ENCODE measurements around the gene COMMD4. TPM values are rescaled to one million over a fixed set of nuclear protein-coding genes. Genes with fewer than 3 reads are reported as not detected.
"Not testable (repeated sequence)": the region's sequence is repeated elsewhere in the genome, so short reads cannot be mapped to it uniquely, and the experiment has no call there.

The COMMD4 gene
- total RNA-seq, 4 donors from 2014 or later: 46.9 to 75.2 (median 55.2) TPM

- Histone ChIP-seq H3K9me3 (no peaks in the 10 kb centered on the region), H3K4me3 (no peak overlapping the region), H3K36me3 (no peaks in the 10 kb centered on the region), H3K4me1 (no peaks in the 10 kb centered on the region), H3K27me3 (peaks cover 23% of the 10 kb centered on the region), H3K27ac (no peak overlapping the region)
- DNase-seq (ENCODE audit: low spot score in 2 of 2): no peak
- TF ChIP-seq POLR2AphosphoS5 (IDR thresholded peaks at IDR 0.05) (no peak), EP300 (IDR thresholded peaks at IDR 0.05) (no peak), POLR2A (IDR thresholded peaks at IDR 0.05) (no peak)
- TF ChIP-seq, protein P1, sequence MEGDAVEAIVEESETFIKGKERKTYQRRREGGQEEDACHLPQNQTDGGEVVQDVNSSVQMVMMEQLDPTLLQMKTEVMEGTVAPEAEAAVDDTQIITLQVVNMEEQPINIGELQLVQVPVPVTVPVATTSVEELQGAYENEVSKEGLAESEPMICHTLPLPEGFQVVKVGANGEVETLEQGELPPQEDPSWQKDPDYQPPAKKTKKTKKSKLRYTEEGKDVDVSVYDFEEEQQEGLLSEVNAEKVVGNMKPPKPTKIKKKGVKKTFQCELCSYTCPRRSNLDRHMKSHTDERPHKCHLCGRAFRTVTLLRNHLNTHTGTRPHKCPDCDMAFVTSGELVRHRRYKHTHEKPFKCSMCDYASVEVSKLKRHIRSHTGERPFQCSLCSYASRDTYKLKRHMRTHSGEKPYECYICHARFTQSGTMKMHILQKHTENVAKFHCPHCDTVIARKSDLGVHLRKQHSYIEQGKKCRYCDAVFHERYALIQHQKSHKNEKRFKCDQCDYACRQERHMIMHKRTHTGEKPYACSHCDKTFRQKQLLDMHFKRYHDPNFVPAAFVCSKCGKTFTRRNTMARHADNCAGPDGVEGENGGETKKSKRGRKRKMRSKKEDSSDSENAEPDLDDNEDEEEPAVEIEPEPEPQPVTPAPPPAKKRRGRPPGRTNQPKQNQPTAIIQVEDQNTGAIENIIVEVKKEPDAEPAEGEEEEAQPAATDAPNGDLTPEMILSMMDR (IDR thresholded peaks at IDR 0.05): no peak
- WGBS: 70% methylated on average over 3 of the region's 3 CpGs
Observed at GRCh38 chr15:75306188-75306587, 29.7 kb upstream of the COMMD4 start.

GRCh38 chr15:75307778-75308390 is 28.0 kb upstream of the COMMD4 start:
- Histone ChIP-seq H3K27ac (no peak overlapping the region), H3K36me3 (no peaks in the 10 kb centered on the region), H3K27me3 (peaks cover 23% of the 10 kb centered on the region), H3K4me3 (no peak overlapping the region), H3K9me3 (no peaks in the 10 kb centered on the region), H3K4me1 (no peaks in the 10 kb centered on the region)
- no peak for DNase-seq (ENCODE audit: low spot score in 2 of 2)
- TF ChIP-seq EP300 (IDR thresholded peaks at IDR 0.05) (no peak), POLR2AphosphoS5 (IDR thresholded peaks at IDR 0.05) (no peak), POLR2A (IDR thresholded peaks at IDR 0.05) (no peak)
- TF ChIP-seq, protein P1 (IDR thresholded peaks at IDR 0.05): peak in 1 of 2 donors; percentile 28
- 50% methylated on average over 9 of the region's 15 CpGs for WGBS

GRCh38 chr15:75309711-75310110 is 26.2 kb upstream of the COMMD4 start:
- Histone ChIP-seq H3K9me3 (no peaks in the 10 kb centered on the region), H3K4me1 (no peaks in the 10 kb centered on the region), H3K36me3 (no peaks in the 10 kb centered on the region), H3K27ac (no peak overlapping the region), H3K4me3 (no peak overlapping the region), H3K27me3 (peaks cover 23% of the 10 kb centered on the region)
- TF ChIP-seq, protein P1 (IDR thresholded peaks at IDR 0.05): no peak
- TF ChIP-seq POLR2A (IDR thresholded peaks at IDR 0.05) (no peak), EP300 (IDR thresholded peaks at IDR 0.05) (no peak), POLR2AphosphoS5 (IDR thresholded peaks at IDR 0.05) (no peak)
- no peak for DNase-seq (ENCODE audit: low spot score in 2 of 2)

GRCh38 chr15:75312548-75312947 is 23.3 kb upstream of the COMMD4 start:
- not testable (repeated sequence) for DNase-seq (ENCODE audit: low spot score in 2 of 2); H3K36me3 ChIP-seq; H3K27ac ChIP-seq; H3K9me3 ChIP-seq; H3K4me1 ChIP-seq; H3K4me3 ChIP-seq
- WGBS: 92% methylated on average over 1 of the region's 1 CpG
- H3K27me3 ChIP-seq: peaks cover 11% of the 10 kb centered on the region

DNA sequence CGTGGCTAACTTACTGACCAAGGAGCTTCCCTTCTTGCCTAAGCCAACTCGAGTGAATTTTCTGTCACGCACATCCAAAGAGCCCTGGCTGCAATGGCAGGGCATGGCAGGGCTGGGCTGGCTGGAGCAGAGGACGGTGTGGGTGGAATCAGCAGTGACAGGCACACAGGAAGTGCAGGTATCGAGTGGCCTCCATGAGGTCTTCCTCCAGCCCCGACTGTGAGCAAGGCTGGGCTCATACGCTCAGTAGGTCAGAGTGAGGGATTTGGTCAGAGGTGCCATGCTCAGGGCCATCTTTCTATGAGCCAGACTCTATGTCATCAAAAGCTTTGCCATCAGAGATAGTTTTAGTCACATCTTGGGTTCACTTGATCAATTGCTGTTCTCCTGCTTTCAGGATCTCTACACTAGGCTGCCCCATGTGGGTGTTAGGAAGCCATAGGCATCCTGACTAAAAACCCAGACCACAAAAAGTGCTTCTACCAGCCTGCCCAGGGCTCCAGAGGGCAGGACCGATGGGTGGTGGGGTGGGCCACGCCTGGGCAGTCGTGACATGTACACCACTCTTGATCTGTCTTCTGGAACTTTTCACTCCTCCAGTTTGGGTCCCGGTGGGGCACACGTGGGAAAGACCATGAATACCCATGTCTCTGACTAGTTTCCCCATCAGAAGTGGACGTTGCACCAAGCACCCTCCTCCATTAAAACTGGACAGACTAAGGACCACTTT is 22.6 kb upstream of the COMMD4 start:
- Histone ChIP-seq H3K4me3 (no peak overlapping the region), H3K9me3 (no peaks in the 10 kb centered on the region), H3K27ac (no peak overlapping the region), H3K27me3 (peaks cover 8% of the 10 kb centered on the region), H3K36me3 (no peaks in the 10 kb centered on the region), H3K4me1 (no peaks in the 10 kb centered on the region)
- TF ChIP-seq POLR2A (IDR thresholded peaks at IDR 0.05) (no peak), POLR2AphosphoS5 (IDR thresholded peaks at IDR 0.05) (no peak), EP300 (IDR thresholded peaks at IDR 0.05) (no peak)
- TF ChIP-seq, protein P1 (IDR thresholded peaks at IDR 0.05): no peak
- WGBS: 90% methylated on average over 6 of the region's 13 CpGs
- DNase-seq (ENCODE audit: low spot score in 2 of 2): no peak

All from suprapubic skin (tissue), 4 donors.